Smooth muscle cell (in vitro differentiated cells): ENCODE data around the gene CLCN6. TPM values are rescaled to one million over a fixed set of nuclear protein-coding genes. Genes with fewer than 3 reads are reported as not detected.

ENCODE experiments used
- DNase-seq: peaks from one replicate; lab custom pipeline; 2025; ENCODE audit not compliant: unreplicated experiment; lab: John Stamatoyannopoulos, UW
- H2AFZ ChIP-seq: fragments of 200-600 bp; sonication (generic); 2 replicates; pipeline ENCODE4 v1.6.0; 2016; ENCODE audit warnings: antibody characterized with exemption, low read depth, mild to moderate bottlenecking
- H3F3A ChIP-seq: fragments of 200-600 bp; sonication (generic); 2 replicates; pipeline ENCODE4 v1.6.0; 2017; ENCODE audit warnings: antibody characterized with exemption, low read depth
- H3K27ac ChIP-seq: fragments of 200-600 bp; sonication (generic); 2 replicates; pipeline ENCODE4 v1.5.1; 2016; ENCODE audit warnings: low read depth, mild to moderate bottlenecking
- H3K27me3 ChIP-seq: fragments of 200-600 bp; sonication (generic); 2 replicates; pipeline ENCODE4 v1.6.1; 2016; ENCODE audit warnings: low read depth, mild to moderate bottlenecking
- H3K36me3 ChIP-seq: fragments of 200-600 bp; sonication (generic); 2 replicates; pipeline ENCODE4 v1.5.1; 2016; ENCODE audit warnings: low read depth
- H3K4me1 ChIP-seq: fragments of 200-600 bp; sonication (generic); 2 replicates; pipeline ENCODE4 v1.5.1; 2016; ENCODE audit warnings: low read depth
- H3K4me2 ChIP-seq: fragments of 200-600 bp; sonication (generic); 2 replicates; pipeline ENCODE4 v1.6.0; 2016; ENCODE audit warnings: mild to moderate bottlenecking
- H3K4me3 ChIP-seq: fragments of 200-600 bp; sonication (generic); 2 replicates; pipeline ENCODE4 v1.5.1; 2016; ENCODE audit warnings: mild to moderate bottlenecking
- H3K79me2 ChIP-seq: fragments of 200-600 bp; sonication (generic); 2 replicates; pipeline ENCODE4 v1.6.0; 2016; ENCODE audit warnings: low read depth, mild to moderate bottlenecking
- H3K9ac ChIP-seq: fragments of 200-600 bp; sonication (generic); 2 replicates; pipeline ENCODE4 v1.6.0; 2016; ENCODE audit warnings: low read depth
- H3K9me3 ChIP-seq: fragments of 200-600 bp; sonication (generic); replicated peaks from 2 replicates; pipeline ENCODE4 v1.5.1; 2016; ENCODE audit warnings: low read depth
- H4K20me1 ChIP-seq: fragments of 200-600 bp; sonication (generic); 2 replicates; pipeline ENCODE4 v1.6.0; 2016; ENCODE audit warnings: low read depth
- WGBS: methylation state at CpG from one replicate; pipeline ENCODE4 v1.1.7; 2016; ENCODE audit warnings: low lambda C conversion rate; 5-methylcytosine and 5-hydroxymethylcytosine counted together
- polyA plus RNA-seq: library from polyadenylated mRNA; unstranded; fragments of >200 nt; fragmentation: Nextera tagmentation; extraction: Ambion mirVana; gene quantifications from 2 replicates; pipeline ENCODE4 v1.2.1, GENCODE V29; 2016
- total RNA-seq: library from RNA; depleted of rRNA; stranded (reverse); fragments of >200 nt; gene quantifications from 2 replicates; pipeline ENCODE4 v1.2.3, GENCODE V29; 2014
- TF ChIP-seq, protein P1 (sequence below): fragments of 200-600 bp; sonication (generic); IDR thresholded peaks from 2 replicates; pipeline ENCODE4 v1.5.1; 2017; ENCODE audit warnings: borderline replicate concordance, mild to moderate bottlenecking, antibody characterized with exemption; ENCODE audit not compliant: insufficient read depth, poor library complexity, severe bottlenecking

The CLCN6 gene
- total and polyA plus RNA-seq, 2 experiments from 2014 or later = 9.9 to 13.6 TPM

DNA sequence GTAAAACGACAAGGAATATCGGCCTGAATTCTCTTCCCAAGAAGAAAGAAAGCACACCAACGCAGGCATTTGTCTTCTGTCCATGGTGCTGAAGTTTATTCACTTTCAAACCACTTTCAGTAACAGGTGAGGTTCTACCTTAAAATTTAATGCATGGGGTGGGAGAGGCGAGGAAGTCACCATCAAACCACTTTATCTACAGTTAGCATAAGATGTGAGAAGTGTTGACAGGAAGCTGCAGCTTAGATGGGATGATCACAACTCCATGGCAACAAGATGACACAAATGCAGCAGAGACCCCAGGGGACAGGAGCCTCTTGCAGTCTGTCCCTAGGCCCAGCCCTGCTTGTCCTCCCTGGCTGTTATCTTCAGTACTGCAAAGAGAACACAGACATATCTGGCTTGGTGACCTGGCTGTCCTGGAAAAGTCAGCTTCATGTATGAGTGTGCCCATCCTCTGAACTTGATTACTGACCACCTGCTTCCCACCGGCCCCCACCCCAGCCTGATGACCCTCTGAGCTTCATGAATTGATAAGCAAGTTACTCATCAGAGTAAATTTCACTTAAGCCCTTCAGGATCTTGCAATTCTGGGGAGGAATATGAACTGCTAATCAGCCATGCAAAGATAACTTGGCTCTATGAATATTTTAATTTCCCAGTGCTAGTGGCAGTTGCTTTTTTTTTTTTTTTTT is 39.8 kb downstream of the CLCN6 start:
- Histone ChIP-seq H3K79me2 (no peaks in the 10 kb centered on the region), H3K4me1 (no peaks in the 10 kb centered on the region), H4K20me1 (peaks cover 44% of the 10 kb centered on the region), H3K4me3 (no peak overlapping the region), H3K27ac (no peak overlapping the region), H3K9me3 (no peaks in the 10 kb centered on the region), H3K9ac (no peak overlapping the region), H3K4me2 (no peak overlapping the region), H3K36me3 (no peaks in the 10 kb centered on the region), H3K27me3 (no peaks in the 10 kb centered on the region), H2AFZ (no peak overlapping the region), H3F3A (no peaks in the 10 kb centered on the region)
- TF ChIP-seq, protein P1, sequence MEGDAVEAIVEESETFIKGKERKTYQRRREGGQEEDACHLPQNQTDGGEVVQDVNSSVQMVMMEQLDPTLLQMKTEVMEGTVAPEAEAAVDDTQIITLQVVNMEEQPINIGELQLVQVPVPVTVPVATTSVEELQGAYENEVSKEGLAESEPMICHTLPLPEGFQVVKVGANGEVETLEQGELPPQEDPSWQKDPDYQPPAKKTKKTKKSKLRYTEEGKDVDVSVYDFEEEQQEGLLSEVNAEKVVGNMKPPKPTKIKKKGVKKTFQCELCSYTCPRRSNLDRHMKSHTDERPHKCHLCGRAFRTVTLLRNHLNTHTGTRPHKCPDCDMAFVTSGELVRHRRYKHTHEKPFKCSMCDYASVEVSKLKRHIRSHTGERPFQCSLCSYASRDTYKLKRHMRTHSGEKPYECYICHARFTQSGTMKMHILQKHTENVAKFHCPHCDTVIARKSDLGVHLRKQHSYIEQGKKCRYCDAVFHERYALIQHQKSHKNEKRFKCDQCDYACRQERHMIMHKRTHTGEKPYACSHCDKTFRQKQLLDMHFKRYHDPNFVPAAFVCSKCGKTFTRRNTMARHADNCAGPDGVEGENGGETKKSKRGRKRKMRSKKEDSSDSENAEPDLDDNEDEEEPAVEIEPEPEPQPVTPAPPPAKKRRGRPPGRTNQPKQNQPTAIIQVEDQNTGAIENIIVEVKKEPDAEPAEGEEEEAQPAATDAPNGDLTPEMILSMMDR = no peak
- 83% methylated on average over 5 of the region's 5 CpGs for WGBS
- DNase-seq = no peak

DNA sequence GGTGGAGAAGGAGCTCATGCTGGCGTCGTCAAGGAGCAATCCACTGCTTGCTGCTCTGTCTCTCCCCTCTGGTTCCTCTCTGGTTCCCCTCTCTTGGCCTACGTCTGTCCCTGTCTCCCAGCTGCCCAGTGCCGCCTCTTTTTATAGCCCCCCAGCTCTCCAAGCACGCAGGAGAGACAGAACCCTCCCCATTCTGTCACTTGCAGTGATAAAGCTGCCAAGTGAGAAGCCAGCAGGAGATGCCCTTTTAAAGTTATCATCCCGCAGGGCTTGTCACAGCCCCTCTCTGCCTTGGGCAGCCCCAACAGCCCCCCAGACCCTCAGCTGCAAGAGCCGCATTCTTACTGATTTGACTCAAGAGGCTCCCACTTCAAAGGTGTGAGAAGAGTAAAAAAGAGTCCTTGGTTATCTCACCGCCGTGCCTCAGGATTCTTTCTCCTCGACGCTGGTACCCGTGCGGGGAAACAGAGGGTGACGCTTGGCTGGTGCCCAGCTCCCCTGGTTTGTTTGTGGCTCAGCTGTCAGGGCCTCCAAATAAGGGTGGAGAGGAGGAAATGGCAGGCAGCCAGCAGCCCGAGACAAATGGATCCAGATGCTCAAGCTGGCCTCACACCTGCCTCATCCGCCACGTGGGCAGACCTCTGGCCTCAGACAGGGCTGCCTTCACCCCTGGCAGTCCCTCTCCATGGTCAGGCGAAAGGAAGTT is 41.8 kb downstream of the CLCN6 start, which contains the start of gene NPPA:
Gene NPPA (minus strand): TSS at position 117 of the 706 bp plus-strand sequence. CDS start 99 bp downstream, at position 18.
- TF ChIP-seq, protein P1 = no peak
- peaks cover 28% of the 10 kb centered on the region for H4K20me1 ChIP-seq
- 92% methylated on average over 18 of the region's 18 CpGs for WGBS
- H3K9me3 ChIP-seq = no peaks in the 10 kb centered on the region
- no peaks in the 10 kb centered on the region for H3F3A ChIP-seq
- no peak for DNase-seq
- H3K4me1 ChIP-seq = no peaks in the 10 kb centered on the region
- no peaks in the 10 kb centered on the region for H3K27me3 ChIP-seq
- H3K27ac ChIP-seq = no peak within 1 kb of the TSS
- H3K9ac ChIP-seq = no peak within 1 kb of the TSS
- no peaks in the 10 kb centered on the region for H3K36me3 ChIP-seq
- no peak within 1 kb of the TSS for H3K4me2 ChIP-seq
- no peak within 1 kb of the TSS for H3K4me3 ChIP-seq
- H2AFZ ChIP-seq = no peak within 1 kb of the TSS
- H3K79me2 ChIP-seq = no peaks in the 10 kb centered on the region

DNA sequence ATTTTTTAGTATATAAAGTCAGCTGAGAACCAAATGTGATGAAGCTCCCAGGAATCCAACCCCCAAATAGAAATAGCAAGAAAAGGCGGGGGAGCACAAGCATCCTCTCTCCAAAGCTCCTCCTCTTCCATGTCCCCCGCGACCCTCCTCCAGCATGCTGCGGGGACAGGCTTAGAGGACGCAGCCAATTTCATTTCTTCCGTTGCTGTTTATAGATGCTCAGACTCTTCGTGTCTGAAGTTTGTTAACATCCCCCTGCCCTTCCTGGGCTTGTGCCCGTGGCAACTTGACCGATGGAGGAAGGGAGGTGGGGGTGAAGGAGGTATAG is 42.3 kb downstream of the CLCN6 start:
- no peak overlapping the region for H2AFZ ChIP-seq
- H3K4me2 ChIP-seq = no peak overlapping the region
- H3K4me3 ChIP-seq = no peak overlapping the region
- no peaks in the 10 kb centered on the region for H3K27me3 ChIP-seq
- no peak overlapping the region for H3K9ac ChIP-seq
- H3K9me3 ChIP-seq = no peaks in the 10 kb centered on the region
- no peaks in the 10 kb centered on the region for H3K4me1 ChIP-seq
- no peak overlapping the region for H3K27ac ChIP-seq
- TF ChIP-seq, protein P1 = no peak
- H4K20me1 ChIP-seq = peaks cover 27% of the 10 kb centered on the region
- no peaks in the 10 kb centered on the region for H3F3A ChIP-seq
- DNase-seq = no peak
- H3K79me2 ChIP-seq = no peaks in the 10 kb centered on the region
- H3K36me3 ChIP-seq = no peaks in the 10 kb centered on the region
- WGBS = 96% methylated on average over 9 of the region's 9 CpGs

DNA sequence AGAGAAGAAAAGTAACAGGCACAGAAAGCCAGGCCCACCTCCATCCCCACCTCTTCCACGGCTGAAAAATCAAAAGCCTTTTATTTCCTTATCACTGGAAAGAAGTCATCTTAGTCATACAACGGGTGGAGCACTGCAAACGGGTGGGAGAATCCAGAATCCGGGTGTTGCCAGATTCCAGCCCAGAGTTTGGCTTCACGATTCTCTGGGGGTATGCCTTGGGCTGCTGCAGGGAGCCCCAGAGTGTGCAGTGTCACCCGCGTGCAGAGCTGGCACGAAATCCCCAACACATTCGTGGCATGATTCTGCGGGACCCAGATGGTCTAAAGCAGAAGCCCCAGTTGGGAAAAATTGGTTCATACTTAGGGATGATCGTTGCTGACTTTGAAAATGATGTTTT is 44.2 kb downstream of the CLCN6 start:
- Histone ChIP-seq H2AFZ (no peak overlapping the region), H3K27ac (no peak overlapping the region), H3K4me2 (no peak overlapping the region), H3K9me3 (no peaks in the 10 kb centered on the region), H3F3A (no peaks in the 10 kb centered on the region), H3K9ac (no peak overlapping the region), H3K36me3 (no peaks in the 10 kb centered on the region), H4K20me1 (peaks cover 9% of the 10 kb centered on the region), H3K27me3 (no peaks in the 10 kb centered on the region), H3K4me1 (no peaks in the 10 kb centered on the region), H3K79me2 (no peaks in the 10 kb centered on the region), H3K4me3 (no peak overlapping the region)
- 84% methylated on average over 11 of the region's 11 CpGs for WGBS
- TF ChIP-seq, protein P1 = no peak
- no peak for DNase-seq
